ENCODE results near the gene NPAS3.

NPAS3 gene

DNA sequence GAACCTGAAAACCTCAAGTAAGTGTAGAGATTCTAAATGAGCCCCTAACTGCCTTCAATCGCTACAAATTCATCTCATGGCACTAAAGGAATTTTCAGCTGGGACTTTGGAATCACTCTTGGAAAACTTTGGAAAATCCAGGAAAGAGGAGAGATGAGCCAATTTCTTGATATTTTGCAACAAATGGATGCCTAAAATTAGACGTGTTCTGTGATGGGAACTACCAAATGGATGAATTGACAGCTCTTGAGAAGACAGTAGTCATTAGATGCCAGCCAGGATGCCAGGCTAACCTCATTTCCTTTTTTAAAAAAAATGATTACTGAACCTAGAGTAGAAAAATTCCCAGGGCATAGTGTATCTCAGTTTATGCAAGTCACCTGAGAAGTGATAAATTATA lies 78.3 kb downstream of the NPAS3 start:
- no peak for DNase-seq

DNA sequence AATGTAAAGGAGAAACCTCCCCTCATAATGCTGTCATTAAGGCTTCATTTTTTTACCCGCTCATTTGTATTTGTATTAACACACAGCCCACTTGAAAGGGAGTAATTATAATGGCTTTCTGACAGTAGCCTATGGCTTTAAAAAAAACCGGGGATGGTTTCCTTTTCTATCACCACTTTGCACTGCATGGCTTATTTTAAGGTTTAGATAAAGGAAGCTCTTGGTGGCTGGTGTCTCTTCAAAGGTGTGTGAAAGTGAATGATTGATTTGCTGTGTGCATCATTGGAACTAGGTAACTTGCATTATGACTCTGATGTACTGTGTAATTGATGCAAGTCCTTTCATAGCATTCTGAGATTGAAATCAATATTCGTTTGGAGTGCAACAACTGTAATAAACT lies 80.7 kb downstream of the NPAS3 start:
- no peak for DNase-seq

DNA sequence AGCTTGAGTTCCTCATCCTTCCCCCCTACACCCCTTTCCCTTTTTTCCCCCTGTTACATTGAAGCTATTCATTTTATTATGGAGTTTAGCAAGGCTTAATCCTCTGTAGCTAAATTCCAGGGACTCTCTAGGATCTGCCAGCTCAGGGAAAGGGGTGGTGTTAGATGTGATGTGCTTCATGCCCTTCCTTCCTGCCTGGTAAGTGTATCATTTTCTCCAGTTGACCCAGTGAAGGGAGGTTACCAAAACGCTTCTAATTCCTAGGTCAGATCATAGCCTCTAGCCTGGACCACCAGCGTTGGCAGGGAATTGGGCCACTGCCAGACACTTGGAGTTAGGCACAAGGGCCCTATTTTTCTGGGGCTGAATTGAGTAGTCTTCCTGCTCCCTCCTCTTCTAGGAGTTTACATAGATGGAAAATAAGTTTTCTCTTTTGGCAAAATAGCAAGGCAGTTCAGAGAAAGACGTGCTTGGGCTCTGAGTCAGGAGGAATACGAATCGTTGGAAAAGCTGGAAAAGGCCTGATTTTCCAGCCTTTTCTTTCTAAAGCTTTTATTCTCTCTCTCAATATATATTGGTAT lies 88.3 kb downstream of the NPAS3 start:
- no peak for DNase-seq

DNA sequence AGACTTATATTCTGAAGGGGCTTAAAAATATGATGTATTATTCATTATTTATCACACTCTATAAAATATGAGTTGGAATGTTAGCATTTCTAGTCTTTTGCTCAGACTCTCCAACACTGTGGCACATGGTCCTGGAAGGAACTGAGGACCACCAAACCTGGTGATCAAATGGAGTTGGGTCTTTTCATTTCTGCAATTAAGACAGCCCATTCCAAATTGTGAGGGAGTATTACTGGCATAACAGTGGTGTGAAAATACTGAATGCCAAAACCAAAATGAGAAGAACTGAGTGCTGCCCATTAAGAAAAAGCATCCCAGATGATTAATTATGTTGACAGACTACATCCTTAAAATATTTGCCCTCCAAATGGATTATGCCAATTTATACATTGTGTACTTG lies 90.8 kb downstream of the NPAS3 start:
- no peak for DNase-seq

DNA sequence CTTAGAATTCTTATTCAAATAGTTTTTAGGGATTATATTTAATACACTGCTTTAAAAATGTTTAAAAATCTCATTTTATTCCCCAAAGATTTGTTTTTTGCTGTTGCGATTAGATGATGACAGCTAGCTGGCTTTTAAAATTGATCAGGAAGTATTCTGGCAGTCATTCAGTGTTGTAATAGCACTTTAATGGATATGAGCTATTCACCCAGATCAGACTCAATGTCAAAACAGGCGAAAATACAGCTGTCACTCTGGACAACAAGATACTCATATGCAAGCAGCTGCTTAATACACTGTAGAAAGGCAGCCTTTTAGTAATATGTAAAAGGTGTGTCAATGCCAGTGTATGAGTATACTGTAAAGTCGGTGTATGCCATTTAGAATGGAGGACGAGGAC lies 91.7 kb downstream of the NPAS3 start:
- no peak for DNase-seq

DNA sequence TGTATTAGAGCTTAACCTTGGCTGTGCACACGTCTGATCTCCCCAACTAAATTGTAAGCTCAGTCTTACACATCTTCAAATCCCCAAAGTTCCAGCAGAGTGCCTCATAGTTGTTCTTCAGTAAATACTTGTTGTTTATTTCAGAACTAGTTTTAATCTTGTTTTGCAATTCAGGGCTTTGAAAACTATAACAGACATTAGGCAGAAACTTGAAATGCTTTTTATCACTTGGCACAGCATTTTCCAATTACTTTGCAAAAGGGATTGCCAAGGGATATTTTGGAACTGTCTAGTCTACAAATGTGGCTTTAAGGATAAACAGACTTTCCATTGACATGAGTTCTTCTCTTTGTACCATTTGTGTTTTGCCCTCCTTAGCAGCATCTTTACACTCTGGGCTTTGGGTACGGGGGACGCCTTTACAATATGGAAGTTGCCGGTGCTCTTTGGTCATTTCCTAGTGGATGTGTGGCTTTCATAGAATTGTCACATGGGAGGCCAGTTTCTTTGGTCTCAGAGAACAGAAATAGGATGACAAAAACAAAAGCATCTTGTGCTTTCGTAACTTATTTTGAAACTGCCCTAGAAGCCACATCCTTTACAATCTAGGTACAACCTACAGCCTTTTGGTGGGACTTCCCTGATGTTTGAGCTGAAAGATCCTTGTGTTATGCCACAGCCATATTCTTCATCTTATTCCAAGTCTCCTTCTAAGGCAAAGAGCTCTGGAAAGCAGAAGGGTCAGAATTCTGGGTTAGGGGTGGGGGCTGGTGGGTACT lies 96.9 kb downstream of the NPAS3 start:
- DNase-seq = no peak

DNA sequence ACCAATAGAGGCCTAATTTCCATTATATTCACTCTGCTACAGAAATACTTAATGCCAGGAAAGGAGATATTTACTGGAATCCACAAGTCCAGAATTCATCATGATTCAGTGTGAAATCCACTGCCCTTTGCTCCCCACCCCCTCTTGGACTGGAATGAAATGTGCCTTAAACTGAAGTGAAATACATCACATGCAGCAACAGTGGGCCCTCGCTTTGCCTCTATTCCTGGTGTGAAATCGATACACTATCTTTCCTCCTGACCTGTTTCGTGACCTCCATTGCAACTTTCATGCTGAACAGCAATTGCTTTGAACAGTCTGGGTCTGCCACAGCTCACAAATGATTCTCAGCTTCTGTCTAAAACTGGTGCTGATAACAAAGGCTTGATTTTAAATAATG lies 100.6 kb downstream of the NPAS3 start:
- no peak for DNase-seq

DNA sequence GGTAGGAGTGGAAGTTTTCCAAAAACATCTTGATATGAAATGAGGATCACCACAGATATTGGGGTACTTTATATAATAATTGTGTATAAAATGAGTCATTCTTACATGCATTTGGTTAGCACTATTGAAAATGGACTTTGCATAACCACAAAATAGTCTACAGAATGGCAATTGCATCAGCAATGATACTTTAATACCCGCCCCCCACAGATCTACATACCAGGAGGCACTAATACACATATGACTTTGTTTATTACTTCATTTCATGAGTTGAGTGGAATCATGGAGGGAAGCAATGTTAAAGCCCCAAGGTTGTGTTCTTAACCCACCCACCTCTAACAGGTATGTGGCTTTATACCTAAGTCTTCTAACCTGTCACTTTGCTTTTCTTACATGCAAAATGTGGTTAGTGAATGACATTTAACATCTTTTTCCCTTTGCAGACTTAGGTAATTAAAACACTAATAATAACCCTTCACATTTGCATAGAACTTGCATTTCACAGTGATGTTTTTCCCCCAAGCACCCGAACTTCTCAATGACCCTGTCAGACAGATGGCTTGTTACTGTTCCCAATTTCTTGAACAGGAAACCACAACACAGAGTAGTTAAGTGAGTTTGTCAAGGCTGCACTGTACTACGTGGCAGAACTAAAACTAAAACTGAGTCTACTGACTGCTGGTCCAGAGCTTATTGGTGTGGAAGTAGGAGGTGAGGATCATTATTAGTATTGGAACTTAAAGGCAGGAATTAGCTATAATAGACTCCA lies 101.9 kb downstream of the NPAS3 start:
- no peak for DNase-seq

DNA sequence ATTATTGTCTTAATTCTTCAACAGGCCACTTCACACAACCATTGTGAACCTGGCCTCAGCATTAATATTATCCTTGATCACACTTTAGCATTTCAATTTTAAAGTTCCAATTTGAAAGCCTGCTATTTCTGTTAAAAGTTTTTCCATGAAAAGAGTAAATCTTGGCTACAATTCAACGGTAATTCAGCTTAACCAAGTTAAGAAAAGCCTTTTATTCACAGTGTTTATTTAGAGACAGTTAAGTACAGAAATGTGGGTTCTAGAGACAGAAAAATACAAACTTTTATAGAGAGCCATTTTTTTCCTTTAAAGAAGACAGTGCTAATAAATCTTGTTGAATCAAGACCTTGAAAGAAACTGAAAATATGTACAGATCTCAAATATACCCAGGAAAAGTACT lies 103.9 kb downstream of the NPAS3 start:
- DNase-seq = no peak

DNA sequence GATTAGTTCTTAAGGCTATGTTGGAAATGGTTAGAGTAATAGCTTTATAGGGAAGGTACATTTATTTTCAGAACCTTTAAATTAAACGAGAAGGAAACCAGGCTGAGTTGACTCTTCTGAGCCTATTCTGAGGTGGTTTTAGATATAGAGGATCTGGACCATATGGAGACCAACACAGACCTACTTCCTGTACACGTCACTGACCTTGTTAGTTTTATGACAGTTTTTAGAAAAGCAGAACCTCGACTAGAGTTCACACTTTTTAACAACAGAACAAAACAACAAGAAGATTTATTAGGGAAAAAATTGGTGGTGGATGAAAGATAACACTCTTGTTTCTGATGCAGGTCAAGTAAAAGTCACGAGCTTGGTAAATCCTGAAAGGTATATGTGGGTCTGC lies 107.1 kb downstream of the NPAS3 start:
- peak; percentile 39 for DNase-seq

DNA sequence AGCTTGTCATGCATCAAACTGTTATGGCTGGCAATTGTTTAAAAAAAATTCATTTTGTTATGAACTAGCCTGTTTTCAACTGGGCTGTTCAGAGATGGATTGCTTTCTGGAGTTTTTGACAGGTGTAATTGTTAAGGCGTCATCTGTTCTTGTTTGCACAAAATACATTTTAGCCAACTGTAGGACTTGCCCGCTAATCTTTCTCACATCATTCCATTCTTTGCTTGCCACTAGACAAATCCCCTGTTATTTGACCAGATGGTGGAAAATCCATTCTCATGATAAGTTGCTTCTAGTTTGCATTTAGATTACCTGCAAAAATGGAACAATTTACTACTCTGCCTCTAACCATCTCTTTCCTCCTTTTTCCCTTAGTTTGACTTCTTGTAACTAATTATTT lies 114.3 kb downstream of the NPAS3 start:
- DNase-seq = no peak

DNA sequence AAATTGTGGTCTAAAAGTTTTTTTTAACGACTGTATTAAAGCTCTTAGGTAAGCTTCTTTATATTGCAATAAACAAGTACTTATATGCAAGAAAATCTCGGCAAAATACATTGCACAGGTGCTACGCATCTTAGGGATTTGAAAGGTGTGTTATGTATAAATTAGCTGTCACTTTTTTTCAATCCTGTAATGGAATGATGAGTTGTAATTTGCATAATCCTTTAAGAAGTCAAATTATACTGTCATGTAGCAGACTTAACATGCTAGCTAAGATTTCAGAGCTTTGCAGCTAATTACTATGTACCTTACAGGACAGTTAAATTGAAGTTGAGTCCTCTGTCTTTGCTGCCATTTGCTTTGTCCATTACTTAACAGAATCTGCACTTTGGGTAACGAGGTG lies 117.5 kb downstream of the NPAS3 start:
- no peak for DNase-seq

DNA sequence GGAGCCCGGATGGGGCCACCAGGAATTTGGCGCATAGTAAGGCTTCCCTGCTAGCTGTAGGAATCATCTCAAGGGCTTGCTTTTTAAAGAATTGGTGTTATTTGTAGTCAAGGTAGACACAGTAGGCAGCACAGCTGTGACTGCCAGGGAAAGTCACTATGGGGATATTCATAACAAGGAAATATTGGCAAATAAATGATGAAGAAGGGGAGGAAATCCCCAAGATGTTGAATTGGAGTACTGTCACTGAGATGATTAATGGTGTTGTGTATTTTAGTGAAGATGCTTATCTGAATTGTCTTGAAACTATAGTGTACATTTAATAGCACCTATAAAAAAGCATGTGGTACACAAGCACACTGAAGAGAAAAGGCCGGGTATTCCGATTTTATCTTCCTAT lies 118.9 kb downstream of the NPAS3 start:
- no peak for DNase-seq

DNA sequence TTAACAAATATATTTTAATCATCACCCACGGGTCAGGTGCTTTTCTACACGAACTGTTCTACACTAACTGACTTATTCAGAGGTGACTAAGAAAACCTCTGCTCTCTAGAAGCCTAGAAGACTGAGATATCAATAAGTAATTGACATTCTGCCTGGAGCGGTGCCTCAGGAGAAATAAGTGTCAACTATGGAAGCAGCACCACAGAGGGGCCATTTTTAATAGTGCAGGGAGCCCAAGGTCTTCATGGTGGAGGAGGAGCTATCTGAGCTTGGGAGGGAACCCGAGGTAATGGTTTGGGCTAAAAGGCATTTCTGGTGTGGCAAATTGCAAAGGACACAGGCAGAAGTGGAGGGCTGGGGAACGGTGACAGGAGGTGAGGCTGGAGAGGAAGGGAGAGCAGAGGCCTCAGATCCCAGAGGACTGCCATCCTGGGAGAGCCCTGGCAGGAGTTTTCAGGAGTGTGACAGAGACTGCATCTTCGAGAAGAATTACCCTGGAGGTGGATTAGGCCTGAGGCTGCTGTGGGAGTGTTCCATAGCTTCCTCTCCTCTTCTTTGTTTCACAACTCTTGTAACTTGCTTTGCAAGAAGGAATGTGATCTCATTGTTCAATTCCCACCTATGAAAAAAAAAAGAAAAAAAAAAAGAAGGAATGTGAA lies 123.1 kb downstream of the NPAS3 start:
- no peak for DNase-seq

DNA sequence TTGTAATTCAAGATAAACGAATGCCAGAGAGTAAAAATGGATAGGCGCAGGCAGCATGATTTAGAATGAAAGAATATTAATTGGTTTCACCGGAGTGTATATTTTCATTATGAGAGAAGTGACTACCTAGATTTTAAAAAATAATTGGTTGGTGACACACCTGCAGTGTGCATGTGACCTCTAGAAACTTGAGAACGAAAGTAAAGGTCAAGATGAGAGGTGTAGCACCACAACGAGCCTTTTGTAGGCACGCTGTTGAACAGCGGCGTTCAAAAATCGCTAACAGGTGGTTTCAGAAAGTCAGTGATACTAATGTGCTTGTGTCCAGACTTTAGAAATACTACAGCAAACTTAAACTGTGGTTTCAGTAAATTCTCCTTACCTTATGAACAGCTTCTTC lies 123.8 kb downstream of the NPAS3 start:
- DNase-seq = no peak

DNA sequence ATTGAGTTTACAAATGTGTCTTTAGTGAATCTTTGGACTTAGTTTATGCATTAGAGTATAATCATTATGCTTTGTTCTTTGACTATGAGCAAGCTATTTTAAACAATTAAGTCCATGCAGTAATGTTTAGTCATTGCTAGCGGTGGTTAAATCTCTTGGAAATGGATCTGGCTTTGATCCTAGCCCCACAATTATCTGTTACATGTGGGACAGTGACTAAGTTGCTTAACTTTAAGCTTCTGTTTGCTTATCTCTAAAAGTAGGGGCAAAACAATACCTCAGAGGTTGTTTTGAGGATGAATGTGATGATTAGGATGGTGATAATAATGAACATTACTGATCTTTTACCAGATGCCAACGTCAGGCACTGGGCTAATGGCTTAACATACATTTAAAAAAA lies 124.2 kb downstream of the NPAS3 start:
- no peak for DNase-seq

DNA sequence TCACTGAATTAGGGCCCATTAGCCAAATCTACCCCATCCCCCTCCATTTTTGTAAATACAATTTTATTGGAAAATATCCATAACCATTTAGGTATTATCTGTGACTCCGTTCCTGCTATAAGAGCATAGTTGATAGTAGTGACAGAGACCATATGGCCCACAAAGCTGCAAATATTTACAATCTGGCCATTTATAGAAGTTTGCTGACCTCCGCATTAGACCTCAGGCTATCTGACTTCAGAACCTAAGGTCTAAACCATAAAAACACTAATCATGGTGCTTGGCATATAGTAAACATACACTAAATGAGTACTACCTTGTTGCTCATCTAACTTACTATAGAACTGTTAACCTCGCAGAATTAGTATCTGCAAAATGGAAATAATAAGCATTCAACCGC lies 124.8 kb downstream of the NPAS3 start:
- no peak for DNase-seq

DNA sequence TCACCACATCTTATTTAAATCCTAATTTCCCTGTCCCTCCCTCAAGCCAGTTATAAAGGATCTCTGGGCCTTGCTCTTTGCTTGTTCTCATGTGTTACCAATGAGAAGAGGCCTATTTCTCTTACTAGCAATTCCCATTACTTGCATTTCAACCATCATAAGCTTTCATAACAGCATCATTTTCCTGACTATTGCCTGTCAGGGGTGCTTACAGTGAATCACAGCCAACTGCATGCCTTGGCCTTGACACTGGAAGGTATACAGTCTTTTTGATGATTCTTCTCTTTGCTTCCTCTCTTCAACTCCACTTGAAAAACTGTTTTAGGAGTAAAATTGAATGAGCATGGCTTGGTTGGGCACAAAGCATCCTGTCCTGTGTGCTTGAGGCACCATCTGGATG lies 127.0 kb downstream of the NPAS3 start:
- no peak for DNase-seq

DNA sequence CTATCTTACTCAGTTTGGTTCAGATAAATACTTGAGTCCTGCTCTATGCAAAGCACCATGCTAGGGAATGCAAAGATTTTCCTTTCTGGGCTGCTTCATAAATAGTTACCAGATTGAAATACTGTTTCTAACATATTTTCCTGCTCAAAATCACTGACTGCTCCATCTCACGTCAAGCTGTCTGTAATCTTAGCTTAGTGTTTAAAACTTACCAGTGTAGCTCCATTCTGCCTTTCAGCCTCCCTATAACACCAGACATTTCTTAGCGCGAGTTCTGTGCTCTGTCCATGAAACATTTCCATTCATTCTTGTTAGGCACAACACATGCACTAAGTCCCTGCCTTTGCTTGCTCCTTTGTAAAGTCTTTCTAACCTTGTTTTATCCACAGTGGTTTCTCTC lies 129.4 kb downstream of the NPAS3 start:
- no peak for DNase-seq

DNA sequence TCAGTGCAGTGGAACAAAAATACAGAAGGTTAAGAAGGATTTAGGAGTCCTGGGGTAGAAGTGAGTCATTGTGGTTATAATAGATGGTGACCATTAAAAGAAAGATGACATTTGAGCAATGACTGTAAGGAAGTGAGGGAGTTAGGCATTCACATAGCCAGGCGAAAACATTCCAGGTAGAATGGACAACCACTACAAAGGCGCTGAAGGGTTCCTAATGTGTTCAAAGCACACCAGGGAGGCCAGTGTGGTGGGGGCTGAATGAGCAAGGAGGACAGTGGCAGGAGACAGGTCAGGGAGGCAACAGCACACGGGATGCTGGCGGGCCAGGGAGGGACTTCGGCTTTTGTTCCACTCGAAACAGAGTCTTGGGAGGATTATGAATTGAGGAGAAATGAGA lies 129.9 kb downstream of the NPAS3 start:
- DNase-seq = no peak

DNA sequence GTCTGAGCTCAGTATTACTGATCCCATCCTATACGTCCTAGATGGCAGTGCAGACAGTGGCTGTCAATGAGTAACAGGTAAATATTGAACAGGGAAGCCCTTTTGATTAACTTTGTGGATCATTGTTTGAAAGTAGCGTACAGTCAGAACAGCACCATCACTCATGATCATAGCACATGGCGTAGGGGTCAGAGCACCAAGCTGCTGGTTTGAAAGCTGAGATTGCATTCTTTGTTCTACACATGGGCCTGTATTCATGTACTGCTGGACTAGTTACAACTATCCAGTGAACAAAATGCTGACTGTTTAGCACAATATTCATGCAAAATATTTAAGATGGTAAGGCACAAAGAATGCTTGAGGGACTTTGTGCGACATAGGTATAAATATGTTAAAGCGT lies 131.8 kb downstream of the NPAS3 start:
- no peak for DNase-seq

DNA sequence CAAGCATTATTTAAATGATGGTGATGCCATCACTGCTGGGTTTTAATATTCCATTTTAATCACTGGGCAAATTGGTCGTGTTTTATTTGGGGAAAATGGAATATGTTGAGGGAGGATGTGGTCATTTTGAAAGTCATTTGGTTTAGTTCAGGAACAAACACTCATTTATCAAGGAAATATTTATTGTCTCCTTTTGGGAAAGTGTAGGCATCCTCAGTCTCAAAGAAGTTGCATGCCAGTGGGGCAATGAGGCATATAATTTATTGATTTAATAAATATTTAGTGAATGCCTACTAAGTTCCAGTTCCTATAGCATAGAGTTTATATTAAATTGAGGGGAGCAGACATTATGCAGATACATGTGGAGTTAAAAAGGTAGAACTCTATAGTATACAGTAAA lies 134.3 kb downstream of the NPAS3 start:
- DNase-seq = no peak

DNA sequence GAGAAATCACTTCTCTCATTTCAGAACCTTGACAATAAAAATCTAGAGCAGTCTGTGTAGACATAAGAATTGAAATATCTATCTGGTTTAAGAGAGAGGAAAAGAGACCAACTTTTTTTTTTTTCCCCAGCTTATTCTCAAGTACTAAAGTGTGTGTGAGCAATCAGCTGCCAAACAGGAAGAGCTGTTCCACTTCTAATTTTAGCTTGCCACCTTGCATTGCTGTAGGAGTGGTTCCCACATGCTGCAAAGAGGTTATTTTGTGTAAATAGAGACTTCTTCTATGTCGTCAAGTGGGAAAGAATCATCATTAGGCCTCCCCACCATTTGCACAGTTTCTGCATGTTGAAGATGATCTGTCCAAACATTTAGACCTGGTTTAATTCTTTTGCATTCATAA lies 142.6 kb downstream of the NPAS3 start:
- DNase-seq = no peak

DNA sequence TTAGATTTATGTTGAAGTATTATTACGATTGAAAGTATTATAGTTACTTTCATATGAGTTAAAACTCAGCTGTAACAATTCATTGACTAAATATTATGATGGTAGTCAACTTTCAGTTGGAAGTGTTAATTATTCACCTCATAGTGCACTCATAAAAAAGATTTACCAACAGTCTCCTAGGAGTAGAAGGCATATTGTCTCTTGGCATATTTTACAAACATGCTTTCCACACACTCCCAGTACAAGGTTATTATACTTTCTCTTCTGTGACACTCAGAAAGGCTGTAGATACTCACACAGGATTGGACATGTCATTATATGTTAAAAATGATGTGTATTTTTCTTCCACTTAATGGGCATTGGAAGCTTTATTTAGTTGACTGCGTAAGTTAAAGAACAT lies 147.1 kb downstream of the NPAS3 start:
- DNase-seq = no peak

All from KG1 (cell line).